ENCODE measurements around the gene ADGRB2. TPM values are rescaled to one million over a fixed set of nuclear protein-coding genes. Genes with fewer than 3 reads are reported as not detected.

Gene ADGRB2
- total RNA-seq (under 1 TPM in 1 of 2 experiments, not detected in 1; 0.18 TPM), polyA plus RNA-seq (under 1 TPM in 2 of 3 donors, not detected in 1; 0.05 to 0.10 TPM), total RNA-seq (0 to 0.52 (median 0.24) reads per million in 6 experiments)

DNA sequence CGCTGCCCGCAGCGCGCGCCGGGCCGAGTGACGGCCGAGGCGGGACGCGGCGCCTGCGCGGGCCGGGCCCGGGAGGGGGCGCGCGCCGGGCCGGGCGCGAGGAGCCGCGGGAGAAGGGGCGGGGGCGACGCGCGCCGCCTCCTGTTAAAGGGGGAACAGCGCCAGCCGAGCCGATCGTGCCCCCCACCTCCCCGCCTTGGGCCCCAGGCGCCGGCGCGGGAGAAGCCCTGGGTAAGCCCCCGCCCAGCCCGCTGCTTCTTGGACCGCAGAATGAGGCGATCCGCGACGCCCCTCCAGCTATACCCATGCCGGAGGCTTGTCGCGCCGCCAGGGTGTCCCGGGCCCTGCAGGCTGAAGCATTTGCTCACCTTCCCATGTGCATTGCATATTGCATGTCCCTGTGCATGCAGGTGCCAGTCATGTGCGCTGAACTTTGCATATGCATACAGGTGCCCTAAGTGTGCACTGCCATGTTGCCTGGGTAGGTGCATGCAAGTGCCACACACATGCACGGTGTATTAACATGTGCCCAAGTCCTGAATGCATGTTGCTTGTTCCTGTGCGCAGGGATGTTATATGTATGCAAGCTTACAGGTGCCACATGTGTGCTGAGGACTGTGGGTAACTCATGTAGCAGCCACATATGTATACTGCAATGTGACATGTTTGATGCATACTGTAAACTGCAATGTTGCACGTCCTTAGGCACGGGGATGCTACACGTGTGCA lies at the start of gene ADGRB2:
ADGRB2 (minus strand) TSS at position 29 of the 729 bp plus-strand sequence. CDS start 7,119 bp downstream, outside the sequence.
- ATAC-seq = peak; percentile 50

DNA sequence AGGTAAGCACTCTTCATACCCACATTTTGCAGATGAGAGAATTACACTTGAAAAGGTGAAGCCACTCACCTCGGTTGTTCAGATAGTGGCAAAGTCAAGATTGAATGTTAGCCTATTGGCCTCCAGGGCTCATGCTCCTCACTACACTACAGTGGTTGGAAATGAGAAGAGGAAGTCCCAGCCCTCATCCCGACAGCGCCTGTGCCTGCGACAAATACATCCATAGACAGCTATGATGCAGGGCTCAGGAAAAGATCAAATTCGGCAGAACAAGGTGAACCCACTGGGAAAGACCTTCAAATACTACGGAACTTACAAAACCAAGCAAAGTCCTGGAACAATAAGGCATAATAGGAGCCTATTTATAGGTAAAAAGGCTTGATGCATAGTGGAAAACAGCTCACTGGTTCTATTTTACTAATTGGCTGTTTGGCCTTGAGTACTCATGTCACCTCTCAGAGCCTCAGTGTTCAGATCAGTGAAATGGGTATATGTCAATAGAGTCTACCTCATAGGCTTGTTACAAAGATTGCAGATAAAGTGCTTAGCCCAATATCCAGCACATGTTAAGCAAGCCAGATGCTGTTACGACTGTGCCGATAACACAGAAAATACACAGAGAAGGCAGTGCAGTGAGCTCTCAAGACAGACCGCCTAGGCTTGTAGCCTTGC lies 48.2 kb upstream of the ADGRB2 start:
- ATAC-seq (no peak), DNase-seq (no peak)
- Mint-ChIP-seq H3K9me3 (no peaks in the 10 kb centered on the region), H3K4me1 (peaks cover 5 to 11% (median 7%) of the 10 kb centered on the region in 4 donors), H3K4me3 (no peak overlapping the region), H3K27me3 (no peaks in the 10 kb centered on the region), H3K27ac (peak overlapping the region in 3 of 10 donors; percentile 43 to 57 (median 44)), H3K36me3 (no peaks in the 10 kb centered on the region)
- POLR2A ChIA-PET = interaction anchor here (0.6 to 1.7 kb wide), 3 partner anchors 15 to 126 kb away, joined by 3 to 5 read pairs (median 4); partner anchors contain the start of gene PTP4A2

More for the DNA sequence above, at the start of gene ADGRB2:
- Mint-ChIP-seq H3K4me1 (peaks cover 14 to 43% (median 36%) of the 10 kb centered on the region in 4 donors), H3K4me3 (peak within 1 kb of the TSS; percentile 68 to 90 (median 86)), H3K36me3 (no peaks in the 10 kb centered on the region), H3K27me3 (peaks cover 0 to 12% (median 3%) of the 10 kb centered on the region in 5 donors), H3K27ac (peak within 1 kb of the TSS in 4 of 10 donors; percentile 12 to 70 (median 54)), H3K9me3 (no peaks in the 10 kb centered on the region)
- POLR2A ChIA-PET = interaction anchor here (0.5 to 1.5 kb wide), 2 partner anchors 24 to 688 kb away, joined by 6 to 8 read pairs; no protein-coding TSS in a partner anchor
- peak in 8 of 10 donors; percentile 33 to 72 (median 43) for DNase-seq

DNA sequence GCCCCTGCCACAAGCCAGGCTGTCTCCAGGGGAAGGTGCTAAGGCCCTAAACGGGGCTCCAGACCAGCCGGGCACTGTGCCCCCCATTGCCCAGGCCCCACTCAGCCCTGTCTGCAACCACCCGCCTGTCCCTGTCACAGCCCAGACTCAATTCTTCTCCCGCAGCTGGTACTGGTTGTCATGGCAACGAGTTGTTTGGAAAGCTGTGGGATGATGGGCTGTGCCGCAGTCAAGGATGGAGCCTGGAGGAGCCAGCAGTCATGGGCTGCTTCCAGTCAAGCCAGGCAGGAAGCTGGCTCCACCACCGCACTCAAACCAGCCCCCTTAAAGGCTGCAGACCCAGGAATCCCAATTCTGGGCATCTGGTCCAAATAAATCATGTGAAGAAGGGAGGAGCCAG lies 47.5 kb upstream of the ADGRB2 start:
- POLR2A ChIA-PET = interaction anchor here (1.7 kb wide), 1 partner anchor 15 kb away, joined by 5 read pairs; no protein-coding TSS in a partner anchor
- no peak overlapping the region for H3K4me3 Mint-ChIP-seq
- no peak for ATAC-seq
- H3K27ac Mint-ChIP-seq = no peak overlapping the region
- H3K9me3 Mint-ChIP-seq = no peaks in the 10 kb centered on the region
- no peak for DNase-seq
- H3K4me1 Mint-ChIP-seq = peaks cover 5 to 9% (median 6%) of the 10 kb centered on the region in 4 donors
- no peaks in the 10 kb centered on the region for H3K27me3 Mint-ChIP-seq
- no peaks in the 10 kb centered on the region for H3K36me3 Mint-ChIP-seq

- H3K4me3 Mint-ChIP-seq = no peak overlapping the region
- POLR2A ChIA-PET = no interaction called here
- no peak for DNase-seq
These were observed 45.6 kb upstream of the ADGRB2 start for GRCh38 chr1:31809698-31810097.

DNA sequence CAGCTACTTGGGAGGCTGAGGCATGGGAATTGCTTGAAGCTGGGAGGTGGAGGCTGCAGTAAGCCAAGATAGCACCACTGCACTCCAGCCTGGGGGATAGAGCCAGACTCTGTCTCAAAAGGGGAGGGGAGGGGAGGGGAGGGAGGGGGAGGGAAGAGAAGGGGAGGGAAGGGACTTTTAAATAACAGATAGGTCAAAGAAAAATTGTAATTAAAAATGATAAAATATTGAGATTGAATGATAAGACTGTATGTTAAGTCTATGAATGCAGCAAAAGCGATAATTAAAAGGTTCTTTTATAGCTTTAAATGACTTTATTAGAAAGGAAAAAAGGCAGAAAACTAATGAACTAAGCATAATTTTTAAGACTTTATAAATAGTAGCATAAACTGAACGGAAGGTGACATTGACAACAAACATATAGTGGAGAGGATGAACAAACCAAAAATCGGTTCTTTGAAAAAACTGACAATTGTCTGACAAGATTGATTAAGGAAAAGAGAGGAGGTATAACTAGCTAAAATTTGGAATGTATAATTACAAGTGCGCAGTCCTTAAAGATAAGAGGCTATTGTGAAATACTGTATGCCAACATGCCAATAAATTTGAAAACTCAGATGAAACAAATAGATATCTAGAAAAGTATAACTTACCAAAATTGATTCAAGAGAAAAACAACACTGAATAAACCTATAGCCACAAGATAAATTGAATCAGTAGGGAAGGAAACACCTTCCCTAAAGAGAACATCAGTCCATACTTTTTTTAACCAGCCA lies 43.3 kb upstream of the ADGRB2 start:
- POLR2A ChIA-PET = no interaction called here
- H3K27ac Mint-ChIP-seq = peak overlapping the region in 1 of 10 donors; percentile 75
- DNase-seq (no peak), ATAC-seq (no peak)
- H3K4me3 Mint-ChIP-seq = no peak overlapping the region
- H3K27me3 Mint-ChIP-seq = no peaks in the 10 kb centered on the region
- no peaks in the 10 kb centered on the region for H3K9me3 Mint-ChIP-seq
- peaks cover 0 to 7% (median 6%) of the 10 kb centered on the region in 4 donors for H3K4me1 Mint-ChIP-seq
- no peaks in the 10 kb centered on the region for H3K36me3 Mint-ChIP-seq

More at GRCh38 chr1:31809698-31810097, 45.6 kb upstream of the ADGRB2 start:
- Mint-ChIP-seq H3K27ac (no peak overlapping the region), H3K27me3 (no peaks in the 10 kb centered on the region), H3K4me1 (no peaks in the 10 kb centered on the region), H3K36me3 (no peaks in the 10 kb centered on the region), H3K9me3 (no peaks in the 10 kb centered on the region)
- ATAC-seq = no peak

DNA sequence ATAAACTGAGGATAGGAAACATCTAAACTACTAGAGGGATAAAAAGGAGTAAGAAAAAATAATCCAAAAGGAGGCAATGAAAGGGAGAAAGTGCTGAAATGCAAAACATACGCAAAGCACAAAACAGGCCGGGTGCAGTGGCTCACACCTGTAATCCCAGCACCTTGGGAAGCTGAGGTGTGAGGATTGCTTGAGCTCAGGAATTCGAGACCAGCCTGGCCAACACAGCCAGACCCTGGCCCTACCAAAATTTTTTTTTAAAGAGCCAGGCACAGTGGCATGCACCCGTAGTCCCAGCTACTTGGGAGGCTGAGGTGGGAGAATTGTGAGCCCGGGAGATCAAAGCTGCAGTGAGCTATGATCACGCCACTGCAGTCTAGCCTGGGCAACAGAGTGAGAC lies 41.2 kb upstream of the ADGRB2 start:
- no peaks in the 10 kb centered on the region for H3K9me3 Mint-ChIP-seq
- H3K27me3 Mint-ChIP-seq = peaks cover 0 to 2% (median 0%) of the 10 kb centered on the region in 5 donors
- POLR2A ChIA-PET = interaction anchor here (0.7 kb wide), 1 partner anchor 363 kb away, joined by 3 read pairs; no protein-coding TSS in a partner anchor
- DNase-seq (no peak), ATAC-seq (no peak)
- no peak overlapping the region for H3K27ac Mint-ChIP-seq
- H3K4me3 Mint-ChIP-seq = no peak overlapping the region
- H3K36me3 Mint-ChIP-seq = no peaks in the 10 kb centered on the region
- peaks cover 0 to 20% (median 11%) of the 10 kb centered on the region in 4 donors for H3K4me1 Mint-ChIP-seq

- no peaks in the 10 kb centered on the region for H3K9me3 Mint-ChIP-seq
- POLR2A ChIA-PET = interaction anchor here (0.6 kb wide), 1 partner anchor 13 kb away, joined by 3 read pairs; no protein-coding TSS in a partner anchor
These were observed 40.0 kb upstream of the ADGRB2 start for GRCh38 chr1:31804098-31804497.

DNA sequence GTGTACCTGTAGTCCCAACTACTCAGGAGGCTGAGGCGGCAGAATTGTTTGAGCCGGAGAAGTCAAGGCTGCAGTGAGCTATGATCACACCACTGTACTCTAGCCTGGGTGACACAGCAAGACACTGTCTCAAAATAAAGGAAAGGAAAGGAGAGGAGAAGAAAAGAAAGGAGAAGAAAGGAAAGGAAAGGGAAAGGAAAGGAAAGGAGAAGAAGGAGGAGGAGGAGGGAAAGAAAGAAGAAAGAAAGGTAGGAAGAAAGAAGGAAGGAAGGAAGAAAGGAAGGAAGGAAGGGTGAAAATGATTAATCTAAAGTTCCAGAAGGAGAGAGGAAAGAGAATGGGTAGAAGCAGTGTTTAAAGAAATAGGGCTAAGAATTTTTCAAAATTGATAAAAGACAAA lies 39.5 kb upstream of the ADGRB2 start:
- no peak overlapping the region for H3K4me3 Mint-ChIP-seq
- peaks cover 0 to 20% (median 11%) of the 10 kb centered on the region in 4 donors for H3K4me1 Mint-ChIP-seq
- no peak for DNase-seq
- H3K27ac Mint-ChIP-seq = peak overlapping the region in 3 of 10 donors; percentile 7 to 44 (median 14)
- no peak for ATAC-seq
- POLR2A ChIA-PET = interaction anchor here (0.6 kb wide), 1 partner anchor 13 kb away, joined by 3 read pairs; no protein-coding TSS in a partner anchor
- no peaks in the 10 kb centered on the region for H3K9me3 Mint-ChIP-seq
- peaks cover 0 to 2% (median 0%) of the 10 kb centered on the region in 5 donors for H3K27me3 Mint-ChIP-seq
- no peaks in the 10 kb centered on the region for H3K36me3 Mint-ChIP-seq

More at GRCh38 chr1:31804098-31804497, 40.0 kb upstream of the ADGRB2 start:
- no peak for DNase-seq
- H3K36me3 Mint-ChIP-seq = no peaks in the 10 kb centered on the region
- no peak for ATAC-seq
- peaks cover 0 to 20% (median 11%) of the 10 kb centered on the region in 4 donors for H3K4me1 Mint-ChIP-seq
- peaks cover 0 to 2% (median 0%) of the 10 kb centered on the region in 5 donors for H3K27me3 Mint-ChIP-seq
- peak overlapping the region in 1 of 10 donors; percentile 7 for H3K27ac Mint-ChIP-seq
- no peak overlapping the region for H3K4me3 Mint-ChIP-seq

- Mint-ChIP-seq H3K9me3 (no peaks in the 10 kb centered on the region), H3K36me3 (no peaks in the 10 kb centered on the region), H3K27ac (peak overlapping the region in 8 of 10 donors; percentile 13 to 81 (median 52)), H3K4me1 (peaks cover 0 to 20% (median 11%) of the 10 kb centered on the region in 4 donors), H3K4me3 (peak overlapping the region in 9 of 10 donors; percentile 52 to 78 (median 68)), H3K27me3 (peaks cover 0 to 2% (median 1%) of the 10 kb centered on the region in 5 donors)
- DNase-seq (no peak), ATAC-seq (no peak)
- POLR2A ChIA-PET = interaction anchor here (0.6 kb wide), 1 partner anchor 202 kb away, joined by 3 read pairs; no protein-coding TSS in a partner anchor
These were observed 38.3 kb upstream of the ADGRB2 start for GRCh38 chr1:31802190-31803150.

DNA sequence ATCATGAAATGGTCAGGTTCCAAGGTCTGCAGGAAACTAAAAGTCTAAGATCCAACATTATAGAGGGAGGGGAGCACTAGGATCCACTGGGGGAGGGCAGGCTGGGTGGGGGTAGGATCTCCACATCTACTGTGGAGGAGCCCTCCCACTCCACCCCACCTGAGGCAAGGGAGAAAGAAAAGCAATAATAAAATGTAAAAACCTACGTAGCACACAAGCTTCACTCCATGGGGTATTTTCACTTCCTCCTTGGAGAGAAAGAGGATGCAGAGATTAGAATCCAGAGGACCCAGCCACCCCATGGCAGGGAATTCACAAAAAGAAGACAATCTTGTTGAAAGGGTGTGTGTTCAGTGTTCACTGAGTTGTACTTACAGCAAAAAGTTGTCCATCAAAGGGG lies 37.3 kb upstream of the ADGRB2 start:
- Mint-ChIP-seq H3K36me3 (no peaks in the 10 kb centered on the region), H3K4me3 (no peak overlapping the region), H3K4me1 (peaks cover 0 to 20% (median 11%) of the 10 kb centered on the region in 4 donors), H3K9me3 (no peaks in the 10 kb centered on the region), H3K27ac (peak overlapping the region in 4 of 10 donors; percentile 25 to 62 (median 43)), H3K27me3 (peaks cover 0 to 2% (median 2%) of the 10 kb centered on the region in 5 donors)
- ATAC-seq = no peak
- DNase-seq = no peak
- POLR2A ChIA-PET = no interaction called here

DNA sequence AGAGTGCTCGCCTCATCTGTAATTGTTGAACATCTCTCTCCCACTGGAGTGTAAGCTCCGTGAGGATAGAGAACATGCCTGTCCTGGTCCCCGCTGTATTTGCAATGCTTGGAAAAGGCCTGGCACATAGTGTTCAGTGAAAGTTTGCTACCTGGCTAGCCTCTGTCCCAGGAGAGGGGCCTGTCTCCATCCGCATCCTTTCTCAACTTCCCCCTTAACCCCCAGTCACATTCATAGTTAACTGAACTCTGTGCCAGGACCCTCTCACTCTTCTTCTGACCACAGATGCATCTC lies 36.5 kb upstream of the ADGRB2 start:
- Mint-ChIP-seq H3K36me3 (no peaks in the 10 kb centered on the region), H3K27me3 (peaks cover 0 to 2% (median 2%) of the 10 kb centered on the region in 5 donors), H3K9me3 (no peaks in the 10 kb centered on the region), H3K4me1 (peaks cover 0 to 20% (median 11%) of the 10 kb centered on the region in 4 donors), H3K4me3 (no peak overlapping the region), H3K27ac (peak overlapping the region in 3 of 10 donors; percentile 41 to 69 (median 62))
- POLR2A ChIA-PET = no interaction called here
- DNase-seq (no peak), ATAC-seq (no peak)

All from naive thymus-derived CD8-positive, alpha-beta T cell (primary cell).